Transverse colon (tissue), 4 donors: ENCODE results near the gene OBP2B. TPM values are rescaled to one million over a fixed set of nuclear protein-coding genes. Genes with fewer than 3 reads are reported as not detected.

Source experiments
- DNase-seq: peaks from one replicate; pipeline ENCODE4 v3.0.0-alpha.2; 2019
- H3K27ac ChIP-seq, 4 donors: fragments of 200-600 bp; sonication (generic); 2 replicates each; pipeline ENCODE4 v1.5.1; 2016 to 2018; ENCODE audit warnings: inconsistent platforms in 4 of 4
- H3K27me3 ChIP-seq: fragments of 200-600 bp; sonication (generic); 2 replicates; pipeline ENCODE4 v1.5.1; 2017; ENCODE audit warnings: inconsistent platforms
- H3K36me3 ChIP-seq, 4 donors: fragments of 200-600 bp; sonication (generic); 2 replicates each; pipeline ENCODE4 v1.5.1; 2017 to 2019; ENCODE audit warnings: inconsistent platforms in 4 of 4
- H3K4me1 ChIP-seq, 4 donors: fragments of 200-600 bp; sonication (generic); 2 replicates each; pipeline ENCODE4 v1.5.1; 2017 to 2020; ENCODE audit warnings: inconsistent platforms in 4 of 4
- H3K4me3 ChIP-seq, 4 donors: fragments of 200-600 bp; sonication (generic); 1 replicate in 1 of 4; 2 replicates in 3 of 4; pipeline versions ENCODE4 v1.5.1 to v1.6.1; 2017 to 2019; ENCODE audit warnings: inconsistent platforms in 4 of 4
- H3K9me3 ChIP-seq, 2 donors: fragments of 200-600 bp; sonication (generic); 2 replicates each; pipeline ENCODE4 v1.5.1; 2017 to 2019; ENCODE audit warnings: inconsistent platforms in 2 of 2
- EP300 ChIP-seq: sonication (generic); formaldehyde crosslinking; IDR thresholded peaks from one replicate; pipeline ENCODE4 v1.6.1; 2017; ENCODE audit warnings: antibody characterized with exemption, low read depth
- POLR2A ChIP-seq: fragments of 450-650 bp; IDR thresholded peaks from one replicate; pipeline ENCODE4 v1.6.1; 2016; ENCODE audit warnings: antibody characterized with exemption, mild to moderate bottlenecking, moderate library complexity
- POLR2AphosphoS5 ChIP-seq, 3 donors: sonication (generic); formaldehyde crosslinking; IDR thresholded peaks; one replicate each; pipeline ENCODE4 v1.6.1; 2016; ENCODE audit warnings: antibody characterized with exemption in 3 of 3
- WGBS, 2 donors: methylation state at CpG; one replicate each; pipeline ENCODE4 v1.1.5; 2018; ENCODE audit warnings: low coverage in 1 of 2; 5-methylcytosine and 5-hydroxymethylcytosine counted together
- in situ Hi-C, 4 donors: fragments of 200-750 bp; cut with MboI; loops; one replicate each; pipeline versions ENCODE4 v1.15.0 to v1.15.1; 2017; ENCODE audit warnings: low sequenced_read_pairs in 3 of 4, low pct_ligation_motif_present in 1 of 4, low pct_unique_long_range_greater_than_20kb in 1 of 4
- intact Hi-C: fragments of 100-400 bp; cut with DNase I; formaldehyde crosslinking; loops from one replicate; pipeline ENCODE4 v1.15.1; 2023; ENCODE audit warnings: low total_unique reads
- total RNA-seq, 4 donors: library from RNA; depleted of rRNA; stranded (reverse); fragments of >200 nt; gene quantifications; one replicate each; pipeline ENCODE4 v1.1.0, GENCODE V29; 2016
- TF ChIP-seq, protein P1 (sequence below), 5 experiments: fragments of 200-600 bp in 3 of 5; fragments of 450-650 bp in 2 of 5; sonication (generic) in 3 of 5; IDR thresholded peaks; 1 replicate in 2 of 5; 2 replicates in 3 of 5; pipeline ENCODE4 v1.5.1; 2016 to 2017; ENCODE audit warnings: antibody characterized with exemption in 5 of 5, inconsistent platforms in 3 of 5, mild to moderate bottlenecking in 2 of 5, moderate library complexity in 1 of 5

Gene OBP2B
- total RNA-seq, 4 donors from 2014 or later = not detected

DNA sequence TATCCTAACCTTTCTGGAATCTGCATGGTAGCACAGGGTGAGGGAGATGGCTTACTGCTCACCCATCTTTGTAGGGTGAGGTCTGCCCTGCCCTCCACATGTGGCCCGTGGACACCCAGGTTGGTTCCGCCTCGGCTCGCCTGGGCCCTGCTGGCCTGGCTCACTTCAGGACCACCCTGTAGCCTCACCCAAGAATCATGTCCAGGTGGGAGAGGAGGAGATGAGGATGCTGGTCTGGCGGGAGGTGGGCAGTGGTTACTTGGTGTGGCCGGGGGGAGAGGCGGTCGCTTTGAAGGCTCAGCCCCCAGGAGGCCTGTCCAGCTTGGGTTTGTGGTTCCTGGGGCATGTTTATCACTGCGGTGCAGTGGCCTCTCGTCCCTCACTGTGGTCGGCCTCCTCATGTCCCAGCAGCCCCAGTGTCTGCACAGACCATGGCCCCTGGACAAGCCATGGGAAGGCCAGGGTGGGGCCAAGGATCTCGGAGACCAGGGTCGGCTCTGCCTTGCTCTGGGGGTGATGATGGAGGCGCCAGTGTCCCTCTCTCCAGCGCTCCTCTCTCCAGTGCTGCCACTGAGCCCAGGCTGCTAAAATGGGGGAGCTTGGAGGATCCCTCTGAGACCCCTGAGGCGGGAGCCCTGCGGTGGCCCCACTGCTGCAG lies 4.6 kb downstream of the OBP2B start:
- H3K27me3 ChIP-seq = no peaks in the 10 kb centered on the region
- no peaks in the 10 kb centered on the region for H3K4me1 ChIP-seq
- H3K27ac ChIP-seq = no peak overlapping the region
- intact Hi-C loops (no loop called here), in situ Hi-C loops (no loop called here)
- H3K36me3 ChIP-seq = no peaks in the 10 kb centered on the region
- H3K9me3 ChIP-seq = no peaks in the 10 kb centered on the region
- H3K4me3 ChIP-seq = no peak overlapping the region
- WGBS, 2 donors = 87% methylated on average over 17 of the region's 17 CpGs; no CpG with 5 or more reads in 1 of the 2 donors
- no peak for TF ChIP-seq POLR2A
- TF ChIP-seq EP300 = no peak
- TF ChIP-seq POLR2AphosphoS5 (IDR thresholded peaks at IDR 0.05) = no peak
- TF ChIP-seq, protein P1, sequence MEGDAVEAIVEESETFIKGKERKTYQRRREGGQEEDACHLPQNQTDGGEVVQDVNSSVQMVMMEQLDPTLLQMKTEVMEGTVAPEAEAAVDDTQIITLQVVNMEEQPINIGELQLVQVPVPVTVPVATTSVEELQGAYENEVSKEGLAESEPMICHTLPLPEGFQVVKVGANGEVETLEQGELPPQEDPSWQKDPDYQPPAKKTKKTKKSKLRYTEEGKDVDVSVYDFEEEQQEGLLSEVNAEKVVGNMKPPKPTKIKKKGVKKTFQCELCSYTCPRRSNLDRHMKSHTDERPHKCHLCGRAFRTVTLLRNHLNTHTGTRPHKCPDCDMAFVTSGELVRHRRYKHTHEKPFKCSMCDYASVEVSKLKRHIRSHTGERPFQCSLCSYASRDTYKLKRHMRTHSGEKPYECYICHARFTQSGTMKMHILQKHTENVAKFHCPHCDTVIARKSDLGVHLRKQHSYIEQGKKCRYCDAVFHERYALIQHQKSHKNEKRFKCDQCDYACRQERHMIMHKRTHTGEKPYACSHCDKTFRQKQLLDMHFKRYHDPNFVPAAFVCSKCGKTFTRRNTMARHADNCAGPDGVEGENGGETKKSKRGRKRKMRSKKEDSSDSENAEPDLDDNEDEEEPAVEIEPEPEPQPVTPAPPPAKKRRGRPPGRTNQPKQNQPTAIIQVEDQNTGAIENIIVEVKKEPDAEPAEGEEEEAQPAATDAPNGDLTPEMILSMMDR (IDR thresholded peaks at IDR 0.05) = no peak
- no peak for DNase-seq

DNA sequence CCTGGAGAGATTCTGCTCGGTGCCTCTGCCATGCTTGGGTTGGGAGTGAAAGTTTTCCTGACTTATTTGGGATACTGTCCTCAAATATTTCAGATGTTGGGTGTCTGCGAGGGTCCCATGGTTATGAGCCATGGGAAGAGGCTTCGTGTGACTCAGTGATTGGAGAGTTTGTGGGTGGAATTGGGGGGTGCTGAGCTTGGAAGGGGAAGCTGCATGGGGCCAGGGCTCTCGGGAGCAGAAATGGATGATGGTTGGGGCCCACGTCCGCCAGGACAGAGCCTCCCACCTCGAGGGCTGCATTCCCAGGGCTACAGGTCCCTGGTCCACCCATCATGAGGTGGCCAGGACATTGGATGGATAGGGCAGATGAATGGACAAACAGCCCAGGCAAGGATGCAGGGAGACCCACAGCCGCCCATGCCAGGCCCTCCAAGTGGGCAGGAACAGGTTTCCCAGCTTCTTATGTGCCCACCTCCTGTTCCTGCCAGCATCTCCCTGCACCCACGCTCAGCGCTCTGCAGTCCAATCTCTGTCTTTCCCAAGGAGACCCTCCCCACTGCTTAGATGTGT lies 5.5 kb downstream of the OBP2B start:
- no peaks in the 10 kb centered on the region for H3K4me1 ChIP-seq
- TF ChIP-seq EP300 = no peak

DNA sequence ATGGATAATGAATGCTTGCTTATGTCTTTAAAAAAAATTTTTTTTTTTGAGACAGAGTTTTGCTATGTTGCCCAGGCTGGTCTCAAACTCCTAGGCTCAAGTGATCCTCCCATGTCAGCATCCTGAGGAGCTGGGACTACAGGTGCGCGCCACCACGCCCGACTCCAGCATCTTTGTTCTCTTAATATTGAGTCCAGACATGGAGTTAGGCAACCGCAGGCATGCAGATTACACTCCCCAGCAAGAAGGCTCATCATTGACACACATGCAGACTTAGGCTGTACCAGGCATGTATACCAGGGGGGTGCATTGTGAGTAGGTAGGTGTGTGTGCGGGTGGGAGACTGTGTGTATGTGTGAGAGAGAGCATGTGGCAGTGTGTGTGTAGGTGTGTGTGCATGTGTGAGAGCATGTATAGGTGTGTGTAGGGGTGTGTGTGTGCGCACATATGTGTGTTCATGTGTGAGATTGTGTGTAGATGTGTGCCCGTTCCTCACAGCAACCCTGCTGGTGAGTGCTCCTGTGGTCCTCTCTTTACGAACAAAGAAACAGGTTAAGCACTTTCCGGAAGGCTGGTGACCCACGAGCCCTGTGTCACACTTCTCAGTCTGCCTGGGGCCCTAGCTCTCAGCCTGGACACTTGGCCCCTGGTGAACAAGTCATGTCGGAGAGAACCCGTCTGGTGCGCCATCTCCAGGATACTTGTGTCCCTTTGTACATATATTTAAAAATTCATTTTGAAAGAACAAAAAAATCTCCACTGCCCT lies 6.2 kb downstream of the OBP2B start:
- DNase-seq = no peak
- H3K4me3 ChIP-seq = no peak overlapping the region
- TF ChIP-seq, protein P1 (IDR thresholded peaks at IDR 0.05) = no peak
- TF ChIP-seq POLR2AphosphoS5 (IDR thresholded peaks at IDR 0.05) (no peak), EP300 (no peak), POLR2A (no peak)
- H3K27ac ChIP-seq = no peak overlapping the region
- WGBS, 2 donors = 88 to 98% methylated on average over 8 to 14 of the region's 14 CpGs
- no peaks in the 10 kb centered on the region for H3K36me3 ChIP-seq
- intact Hi-C loops (no loop called here), in situ Hi-C loops (no loop called here)
- no peaks in the 10 kb centered on the region for H3K27me3 ChIP-seq
- no peaks in the 10 kb centered on the region for H3K9me3 ChIP-seq
- H3K4me1 ChIP-seq = no peaks in the 10 kb centered on the region

More for the DNA sequence above, 5.5 kb downstream of the OBP2B start:
- in situ Hi-C loops = no loop called here
- WGBS, 2 donors = 77 to 90% methylated on average over 4 to 10 of the region's 10 CpGs
- intact Hi-C loops = no loop called here
- no peak overlapping the region for H3K4me3 ChIP-seq
- H3K36me3 ChIP-seq = no peaks in the 10 kb centered on the region
- no peak for DNase-seq
- H3K27ac ChIP-seq = no peak overlapping the region
- H3K9me3 ChIP-seq = no peaks in the 10 kb centered on the region
- no peaks in the 10 kb centered on the region for H3K27me3 ChIP-seq

DNA sequence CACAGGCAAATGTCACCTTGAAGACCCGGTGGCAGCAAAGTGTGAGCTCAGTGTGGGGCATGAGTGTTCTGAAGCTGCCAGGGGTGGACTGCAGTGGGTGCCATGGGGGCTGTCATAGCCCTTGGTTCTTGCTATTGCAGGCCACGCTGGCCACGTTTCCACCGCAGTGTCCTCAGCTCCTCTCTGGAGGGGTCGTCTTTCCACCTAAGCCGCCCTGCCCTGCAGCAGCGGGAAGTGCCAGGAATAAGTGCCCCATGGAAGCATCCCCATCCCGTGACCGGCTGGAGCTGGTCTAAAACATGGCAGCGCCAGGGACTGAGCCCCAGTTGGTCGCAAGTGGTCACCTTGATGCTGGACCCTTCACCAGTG lies 6.9 kb downstream of the OBP2B start:
- no peak for DNase-seq
- 75% methylated on average over 11 of the region's 11 CpGs; no CpG with 5 or more reads in 1 of the 2 donors for WGBS, 2 donors
- intact Hi-C loops = no loop called here
- Histone ChIP-seq H3K4me3 (no peak overlapping the region), H3K4me1 (no peaks in the 10 kb centered on the region), H3K9me3 (no peaks in the 10 kb centered on the region), H3K36me3 (no peaks in the 10 kb centered on the region), H3K27me3 (no peaks in the 10 kb centered on the region), H3K27ac (no peak overlapping the region)
- in situ Hi-C loops = no loop called here
- no peak for TF ChIP-seq POLR2AphosphoS5 (IDR thresholded peaks at IDR 0.05)
- TF ChIP-seq EP300 = no peak
- TF ChIP-seq, protein P1 (IDR thresholded peaks at IDR 0.05) = no peak
- TF ChIP-seq POLR2A = no peak
